ENCODE measurements around the gene C12orf57. TPM values are rescaled to one million over a fixed set of nuclear protein-coding genes. Genes with fewer than 3 reads are reported as not detected.

The C12orf57 gene
- total RNA-seq, 1 experiment from 2014 or later, result 111 TPM

DNA sequence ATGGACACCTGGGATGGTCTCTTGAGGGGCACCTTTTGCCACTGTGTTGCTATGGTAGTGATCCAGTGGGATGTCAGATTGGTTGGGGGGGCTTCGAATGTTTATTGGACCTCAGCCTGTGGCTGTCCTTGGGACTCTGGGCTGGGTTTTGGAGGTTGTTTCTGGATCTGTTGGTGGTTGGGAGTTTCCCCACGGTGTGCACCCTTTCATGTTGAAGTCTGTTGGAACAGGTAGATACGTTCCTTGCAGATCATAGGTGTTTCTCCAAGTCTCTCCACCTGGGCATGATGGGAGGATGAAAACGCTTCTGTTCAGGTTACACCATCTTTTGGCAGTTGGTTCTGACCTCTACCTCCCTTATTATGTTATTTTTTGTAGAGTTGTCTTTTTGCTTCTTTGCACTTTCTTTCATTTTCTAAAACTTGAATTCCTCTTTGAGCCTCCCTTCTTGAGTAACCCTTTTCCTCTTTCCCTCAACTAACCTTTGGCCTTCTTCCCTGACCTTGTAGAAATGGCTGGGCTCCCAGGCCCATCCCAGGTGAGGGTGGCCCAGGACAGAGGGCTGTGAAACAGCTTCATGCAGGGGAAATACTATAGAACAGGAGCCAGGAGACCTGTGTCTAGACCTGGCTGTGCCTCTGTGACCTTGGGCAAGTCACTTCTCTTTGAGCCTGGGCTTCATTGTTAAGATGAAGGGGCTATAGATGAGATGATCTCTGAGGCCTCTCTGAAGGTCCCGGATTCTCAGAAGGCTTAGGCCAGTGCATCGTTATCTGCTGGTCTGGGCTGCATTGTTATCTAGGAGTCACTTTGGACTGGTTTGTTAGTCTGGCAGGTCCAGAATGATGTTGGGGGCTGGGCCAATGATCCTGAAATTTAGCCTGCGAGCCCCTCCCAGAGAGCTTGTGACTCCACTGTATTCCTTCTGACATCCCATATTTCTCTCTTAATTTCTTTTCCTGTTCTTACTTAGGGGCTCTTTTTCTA lies 14.1 kb upstream of the C12orf57 start:
- CTCF ChIA-PET, result interaction anchor here (0.6 to 5.7 kb wide), 4 partner anchors 9 to 178 kb away, joined by 3 to 56 read pairs (median 5); no protein-coding TSS in a partner anchor
- H3K4me1 ChIP-seq, result peaks cover 39% of the 10 kb centered on the region
- peak overlapping the region; percentile 76 for H3K27ac Mint-ChIP-seq (ENCODE audit: unreplicated experiment)
- TF ChIP-seq CTCF (IDR thresholded peaks at IDR 0.05; ENCODE audit: insufficient read depth in 1 of 2, low read depth in 1 of 2, low read length in 1 of 2, severe bottlenecking in 1 of 2, unreplicated experiment in 1 of 2), result no peak
- peaks cover 59% of the 10 kb centered on the region for H3K4me1 Mint-ChIP-seq (ENCODE audit: low read depth, unreplicated experiment)
- intact Hi-C loops (cut with micrococcal nuclease; ENCODE audit: unreplicated experiment), result no loop called here
- H3K27me3 ChIP-seq (replicated peaks; ENCODE audit: control insufficient read depth, insufficient read depth, low read length), result no peaks in the 10 kb centered on the region
- no peaks in the 10 kb centered on the region for H3K9me3 ChIP-seq
- peak overlapping the region; percentile 91 for H3K4me3 ChIP-seq (ENCODE audit: low read depth, low read length)
- peak overlapping the region; percentile 85 for H3K4me3 Mint-ChIP-seq (ENCODE audit: unreplicated experiment)
- H3K9me3 Mint-ChIP-seq (ENCODE audit: unreplicated experiment), result no peaks in the 10 kb centered on the region
- BruUV-seq (replicated peaks), result TSS peak; percentile 14
- H3K27me3 Mint-ChIP-seq (ENCODE audit: insufficient read depth, unreplicated experiment), result no peaks in the 10 kb centered on the region
- DNase-seq, result no peak
- POLR2A ChIA-PET, result interaction anchor here (2.0 kb wide), 3 partner anchors 8 to 16 kb away, joined by 5 to 18 read pairs (median 14); partner anchors contain the start of gene C12orf57
- peaks cover 36% of the 10 kb centered on the region for H3K36me3 Mint-ChIP-seq (ENCODE audit: insufficient read depth, unreplicated experiment)
- peaks cover 6% of the 10 kb centered on the region; the same call in 1 of the 2 replicates for H3K36me3 ChIP-seq (ENCODE audit: control insufficient read depth, insufficient read depth, low read length)

DNA sequence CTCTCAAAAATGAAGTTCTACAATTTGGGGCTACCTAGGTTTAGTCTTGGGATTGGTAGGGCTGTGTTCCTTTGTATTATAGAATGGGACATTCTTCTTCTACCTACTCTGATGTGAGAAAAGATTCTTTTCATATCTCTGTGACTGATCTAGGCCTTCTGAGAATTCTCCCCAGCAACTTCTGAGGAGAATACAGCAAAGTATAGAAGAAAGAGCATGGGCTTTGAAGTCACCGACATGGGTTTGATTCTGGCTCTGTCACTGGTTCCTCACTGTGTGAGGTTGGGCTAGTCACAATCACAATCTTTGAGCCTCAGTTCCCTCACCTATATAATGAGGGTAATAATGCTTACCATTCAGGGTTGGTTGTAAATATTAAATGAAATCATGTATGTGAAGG lies 11.1 kb upstream of the C12orf57 start:
- Histone ChIP-seq H3K36me3 (ENCODE audit: control insufficient read depth, insufficient read depth, low read length) (peaks cover 10% of the 10 kb centered on the region), H3K27me3 (replicated peaks; ENCODE audit: control insufficient read depth, insufficient read depth, low read length) (no peaks in the 10 kb centered on the region), H3K9me3 (no peaks in the 10 kb centered on the region), H3K4me1 (peaks cover 25% of the 10 kb centered on the region), H3K4me3 (ENCODE audit: low read depth, low read length) (no peak overlapping the region)
- intact Hi-C loops (cut with micrococcal nuclease; ENCODE audit: unreplicated experiment), result no loop called here
- H3K4me1 Mint-ChIP-seq (ENCODE audit: low read depth, unreplicated experiment), result peaks cover 46% of the 10 kb centered on the region
- H3K27ac Mint-ChIP-seq (ENCODE audit: unreplicated experiment), result no peak overlapping the region
- no peak for DNase-seq
- peaks cover 64% of the 10 kb centered on the region for H3K36me3 Mint-ChIP-seq (ENCODE audit: insufficient read depth, unreplicated experiment)
- BruUV-seq (replicated peaks), result no TSS peak
- TF ChIP-seq CTCF (IDR thresholded peaks at IDR 0.05; ENCODE audit: insufficient read depth in 1 of 2, low read depth in 1 of 2, low read length in 1 of 2, severe bottlenecking in 1 of 2, unreplicated experiment in 1 of 2), result no peak
- H3K27me3 Mint-ChIP-seq (ENCODE audit: insufficient read depth, unreplicated experiment), result no peaks in the 10 kb centered on the region
- no peak overlapping the region for H3K4me3 Mint-ChIP-seq (ENCODE audit: unreplicated experiment)
- CTCF ChIA-PET, result interaction anchor here (0.6 kb wide), 1 partner anchor 154 kb away, joined by 3 read pairs; no protein-coding TSS in a partner anchor
- POLR2A ChIA-PET, result no interaction called here
- no peaks in the 10 kb centered on the region for H3K9me3 Mint-ChIP-seq (ENCODE audit: unreplicated experiment)

DNA sequence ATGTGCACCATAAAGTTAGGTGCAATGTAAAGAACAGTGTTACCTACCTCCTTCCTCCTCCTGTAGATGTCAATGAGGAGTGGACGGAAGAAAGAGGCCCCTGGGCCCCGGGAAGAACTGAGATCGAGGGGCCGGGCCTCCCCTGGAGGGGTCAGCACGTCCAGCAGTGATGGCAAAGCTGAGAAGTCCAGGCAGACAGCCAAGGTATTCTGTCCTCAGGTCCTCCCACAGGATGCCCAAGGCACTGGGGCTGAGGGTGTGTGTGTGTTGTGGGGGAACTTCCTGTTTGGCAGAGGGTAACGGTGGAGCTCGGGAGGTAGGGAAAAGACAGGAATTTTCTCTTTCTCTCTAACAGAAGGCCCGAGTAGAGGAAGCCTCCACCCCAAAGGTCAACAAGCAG lies 9.7 kb upstream of the C12orf57 start:
- Histone ChIP-seq H3K4me3 (ENCODE audit: low read depth, low read length) (no peak overlapping the region), H3K4me1 (peaks cover 26% of the 10 kb centered on the region), H3K36me3 (ENCODE audit: control insufficient read depth, insufficient read depth, low read length) (peaks cover 12% of the 10 kb centered on the region), H3K9me3 (no peaks in the 10 kb centered on the region), H3K27me3 (replicated peaks; ENCODE audit: control insufficient read depth, insufficient read depth, low read length) (no peaks in the 10 kb centered on the region)
- Mint-ChIP-seq H3K9me3 (ENCODE audit: unreplicated experiment) (no peaks in the 10 kb centered on the region), H3K4me1 (ENCODE audit: low read depth, unreplicated experiment) (peaks cover 45% of the 10 kb centered on the region), H3K27ac (ENCODE audit: unreplicated experiment) (peak overlapping the region; percentile 0), H3K36me3 (ENCODE audit: insufficient read depth, unreplicated experiment) (peaks cover 69% of the 10 kb centered on the region), H3K4me3 (ENCODE audit: unreplicated experiment) (no peak overlapping the region), H3K27me3 (ENCODE audit: insufficient read depth, unreplicated experiment) (no peaks in the 10 kb centered on the region)
- BruUV-seq (replicated peaks), result no TSS peak
- ChIA-PET CTCF (interaction anchor here (0.8 to 1.1 kb wide), 4 partner anchors 10 to 84 kb away, joined by 3 to 4 read pairs (median 3); partner anchors contain the start of genes C12orf57, LPCAT3 and RNU7-1), POLR2A (interaction anchor here (1.7 kb wide), 1 partner anchor 10 kb away, joined by 5 read pairs; the partner anchor contains the start of genes C12orf57 and RNU7-1)
- no peak for TF ChIP-seq CTCF (IDR thresholded peaks at IDR 0.05; ENCODE audit: insufficient read depth in 1 of 2, low read depth in 1 of 2, low read length in 1 of 2, severe bottlenecking in 1 of 2, unreplicated experiment in 1 of 2)
- intact Hi-C loops (cut with micrococcal nuclease; ENCODE audit: unreplicated experiment), result no loop called here
- DNase-seq, result no peak

Data from Caco-2 (cell line).